ENCODE data around the gene CMBL.
"Not testable (repeated sequence)": the region's sequence is repeated elsewhere in the genome, so short reads cannot be mapped to it uniquely, and the experiment has no call there.

The CMBL gene

DNA sequence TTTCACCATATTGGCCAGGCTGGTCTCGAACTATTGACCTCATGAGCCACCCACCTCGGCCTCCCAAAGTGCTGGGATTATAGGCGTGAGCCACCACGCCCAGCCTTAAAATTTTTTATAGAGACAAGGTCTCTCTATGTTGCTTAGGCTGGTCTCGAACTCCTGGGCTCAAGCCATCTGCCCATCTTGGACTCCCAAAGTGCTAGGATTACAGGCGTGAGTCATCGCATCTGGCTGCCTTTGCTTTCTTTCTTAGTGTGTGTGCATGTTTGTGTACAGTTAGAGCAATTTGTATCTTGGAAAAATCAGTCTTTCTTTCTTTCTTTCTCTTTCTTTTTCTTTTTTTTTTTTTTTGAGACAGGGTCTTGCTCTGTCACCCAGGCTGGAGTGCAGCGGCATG is 22.3 kb downstream of the CMBL start:
- not testable (repeated sequence) for DNase-seq (ENCODE audit: low read depth)

DNA sequence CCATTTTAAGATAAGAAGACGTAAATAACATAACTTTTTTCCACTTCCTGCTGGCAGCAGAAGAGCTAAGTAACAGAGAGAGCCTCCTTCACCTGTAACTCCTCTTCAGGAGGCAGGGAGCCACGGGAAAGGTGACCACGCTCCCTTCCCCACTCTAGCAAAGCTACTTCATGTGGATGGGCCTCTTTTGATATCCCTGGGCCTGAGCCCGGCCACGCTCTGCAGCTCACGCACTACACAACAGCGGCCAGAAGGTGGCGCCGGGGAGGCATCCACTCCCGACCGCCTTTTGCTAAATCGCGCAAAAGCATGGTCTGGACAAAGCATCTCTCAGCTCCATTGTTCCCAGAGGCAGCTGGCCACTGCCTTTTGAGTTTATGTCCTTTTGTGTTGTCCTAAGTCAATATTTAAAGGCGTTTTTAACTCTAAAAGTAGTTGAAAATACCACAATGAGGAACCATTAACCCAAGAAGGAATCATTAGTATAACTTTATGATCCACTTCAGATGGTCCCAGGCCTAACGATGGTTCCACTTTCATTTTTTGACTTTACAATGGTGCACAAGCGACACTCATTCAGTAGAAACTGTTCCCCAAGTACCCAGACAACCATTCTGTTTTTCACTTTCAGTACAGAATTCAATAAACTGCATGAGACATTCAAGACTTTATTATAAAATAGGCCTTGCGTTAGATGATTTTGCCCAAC is 23.6 kb downstream of the CMBL start:
- DNase-seq (ENCODE audit: low read depth): peak; percentile 46

DNA sequence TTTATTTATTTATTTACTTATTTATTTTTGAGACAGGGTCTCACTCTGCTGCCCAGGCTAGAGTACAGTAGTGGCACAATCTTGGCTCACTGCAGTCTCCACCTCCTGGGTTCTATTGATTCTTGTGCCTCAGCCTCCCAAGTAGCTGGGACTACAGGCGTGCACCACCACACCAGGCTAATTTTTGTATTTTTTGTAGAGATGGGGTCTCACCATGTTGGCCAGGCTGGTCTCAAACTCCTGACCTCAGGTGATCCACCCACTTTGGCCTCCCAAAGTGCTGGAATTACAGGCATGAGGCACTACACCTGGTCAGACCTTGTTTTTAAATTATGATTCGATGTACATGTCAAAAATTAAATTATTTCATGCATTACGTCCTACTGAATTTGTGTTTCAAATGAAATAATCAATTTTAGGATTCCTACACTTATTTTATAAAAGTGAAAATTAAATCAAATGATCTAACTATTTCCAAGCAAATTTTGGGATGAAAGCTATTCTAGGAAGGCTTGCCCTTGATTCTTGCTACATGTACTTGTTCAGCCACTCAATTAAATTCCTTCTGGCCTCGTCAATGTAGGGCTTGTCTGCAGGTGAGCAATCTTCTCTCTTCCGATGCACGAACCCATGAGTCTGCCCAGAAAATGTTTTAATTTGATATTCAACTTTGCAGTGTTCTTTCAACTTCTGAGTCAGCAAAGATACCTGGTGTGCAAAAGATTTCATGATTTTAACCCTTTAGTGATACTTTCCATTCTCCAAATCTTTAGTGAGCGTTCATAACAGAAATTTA is 27.6 kb downstream of the CMBL start:
- no peak for DNase-seq (ENCODE audit: low read depth)

DNA sequence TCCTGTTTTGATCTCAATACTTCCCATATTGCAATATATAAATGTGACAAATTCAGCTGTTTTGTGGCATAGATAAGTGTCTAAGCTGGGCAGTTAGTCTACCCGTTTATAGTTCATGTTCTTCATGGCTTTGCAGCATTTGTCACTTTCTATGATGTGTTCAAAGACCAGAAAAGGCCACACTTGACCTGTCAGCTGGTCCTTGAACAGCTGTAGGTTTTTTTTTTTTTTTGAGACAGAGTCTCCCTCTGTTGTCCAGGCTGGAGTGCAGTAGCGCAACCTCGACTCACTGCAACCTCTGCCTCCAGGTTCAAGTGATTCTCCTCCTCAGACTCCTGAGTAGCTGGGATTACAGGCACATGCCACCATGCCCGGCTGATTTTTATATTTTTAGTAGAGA is 28.4 kb downstream of the CMBL start:
- DNase-seq (ENCODE audit: low read depth): no peak

DNA sequence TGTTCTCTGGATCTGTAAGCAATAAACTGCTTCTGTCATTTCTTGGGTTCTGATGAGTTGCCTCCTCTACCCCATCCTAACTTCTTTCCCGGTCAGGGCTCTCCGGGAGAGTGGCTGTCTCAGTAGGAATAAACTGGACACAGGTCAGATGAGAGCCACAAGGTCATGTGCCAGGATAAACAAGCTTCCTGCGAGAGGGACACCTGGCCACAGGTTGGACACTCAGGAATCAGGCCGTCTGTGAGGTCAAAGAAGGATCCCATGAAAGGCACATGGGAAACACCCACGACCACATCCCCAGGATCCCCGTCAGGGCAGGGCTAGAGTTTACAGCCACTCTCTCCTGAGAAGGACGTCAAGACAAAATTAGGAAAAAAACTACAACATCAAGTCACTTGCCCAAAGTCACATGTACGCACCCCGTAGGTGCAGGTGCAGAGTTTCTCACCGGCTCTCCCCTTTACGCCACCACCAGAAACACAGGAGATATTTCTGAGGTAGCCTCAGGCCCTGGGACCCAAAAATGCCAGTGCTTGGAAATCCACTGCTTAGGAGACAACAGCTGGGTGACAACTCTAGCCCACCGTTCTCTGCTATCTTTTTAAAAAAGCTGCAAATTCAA is 28.9 kb downstream of the CMBL start:
- no peak for DNase-seq (ENCODE audit: low read depth)

DNA sequence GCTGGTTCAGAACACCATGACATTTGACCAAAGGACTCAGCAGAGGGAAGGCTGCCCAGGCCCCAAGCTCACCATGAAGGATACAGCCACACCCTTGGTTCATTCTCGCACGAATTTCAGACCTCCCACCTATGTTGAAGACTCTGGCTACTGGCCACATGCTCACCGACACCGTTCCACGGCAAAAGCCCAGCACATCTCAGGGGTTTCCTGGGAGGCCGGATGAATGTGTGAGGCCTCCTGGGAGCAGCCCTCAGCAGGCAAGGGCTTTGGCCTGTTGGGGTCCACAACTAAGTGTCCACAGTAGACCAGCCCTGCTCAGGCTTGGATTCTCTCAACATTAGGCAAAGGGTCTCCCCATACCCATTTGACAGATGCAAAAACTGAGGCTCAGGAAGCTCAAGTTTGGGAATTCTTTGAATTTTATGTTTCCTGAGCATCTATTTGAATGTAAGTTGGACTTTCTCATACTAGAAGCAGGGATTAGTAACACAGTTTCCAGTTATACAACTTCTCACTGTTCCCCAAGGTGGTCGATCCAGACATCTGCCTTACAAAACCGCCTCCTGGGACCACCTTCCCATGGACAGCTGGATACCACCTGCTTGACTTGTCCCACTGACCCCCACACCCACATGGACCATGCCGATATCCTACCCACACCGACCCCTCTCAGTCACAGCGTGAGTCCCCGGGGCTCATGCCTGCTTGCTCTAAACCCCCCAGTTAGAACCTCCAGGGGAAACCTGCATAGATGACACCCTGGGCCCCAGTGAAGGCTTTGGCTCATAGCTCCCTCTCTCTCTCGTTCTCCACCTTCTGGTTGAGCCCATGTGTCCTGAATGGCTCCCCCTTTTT is 29.7 kb downstream of the CMBL start:
- no peak for DNase-seq (ENCODE audit: low read depth)

DNA sequence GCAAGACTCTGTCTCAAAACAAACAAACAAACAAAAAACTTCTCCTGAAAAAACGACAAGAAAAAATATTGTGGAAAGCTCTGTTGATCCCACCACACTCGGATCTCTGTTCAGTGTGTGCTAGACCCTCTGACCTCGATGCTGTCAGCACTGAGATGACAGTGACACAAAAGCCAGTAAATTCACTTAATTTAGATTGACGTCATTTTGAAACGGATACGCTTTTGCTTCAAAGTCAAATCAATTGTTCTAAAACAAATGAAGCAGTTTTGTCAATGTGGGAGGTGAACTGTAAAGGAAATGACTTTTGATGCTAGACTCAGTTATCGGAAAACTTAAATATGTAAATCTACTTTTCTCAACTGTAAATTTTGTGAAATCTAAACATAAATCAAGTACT is 31.0 kb downstream of the CMBL start:
- no peak for DNase-seq (ENCODE audit: low read depth)

DNA sequence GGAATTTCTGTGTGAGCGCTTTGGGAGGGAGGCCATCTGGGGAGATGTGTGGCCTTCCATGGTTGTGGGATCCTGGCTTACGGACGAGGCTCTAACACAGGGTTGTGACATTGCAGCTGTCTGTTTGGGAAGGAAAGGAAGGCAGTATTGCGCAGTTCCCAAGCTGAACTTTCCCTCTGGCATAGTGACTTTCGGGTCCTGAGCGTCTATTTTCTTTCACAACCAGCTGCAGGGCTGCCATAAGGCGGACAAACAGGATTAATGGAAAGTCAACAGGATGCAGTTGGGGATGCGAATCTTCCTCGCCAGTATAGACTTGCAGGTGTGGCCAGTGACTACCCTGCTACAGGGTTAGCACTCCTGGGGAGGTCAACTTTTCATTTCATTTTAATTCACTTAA is 31.7 kb downstream of the CMBL start:
- no peak for DNase-seq (ENCODE audit: low read depth)

DNA sequence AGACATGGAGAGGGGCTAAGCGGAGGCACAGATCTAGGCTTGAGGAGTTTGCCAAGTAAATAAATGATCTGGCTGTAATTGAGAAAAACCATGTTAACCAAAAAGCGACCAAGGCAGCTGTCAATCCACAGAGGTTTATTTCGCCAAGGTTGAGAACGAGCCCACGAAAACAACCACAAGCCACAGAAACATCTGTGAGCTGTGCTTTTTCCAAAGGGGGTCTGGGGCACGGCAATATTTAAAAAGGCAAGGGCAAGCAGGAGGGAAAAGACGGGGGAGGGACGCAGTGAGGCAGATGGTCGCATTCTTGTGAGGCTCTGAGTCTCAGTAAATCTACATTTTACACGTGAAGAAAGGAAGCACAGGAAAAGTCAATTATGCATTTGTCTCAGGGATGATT is 32.2 kb downstream of the CMBL start:
- DNase-seq (ENCODE audit: low read depth): no peak

DNA sequence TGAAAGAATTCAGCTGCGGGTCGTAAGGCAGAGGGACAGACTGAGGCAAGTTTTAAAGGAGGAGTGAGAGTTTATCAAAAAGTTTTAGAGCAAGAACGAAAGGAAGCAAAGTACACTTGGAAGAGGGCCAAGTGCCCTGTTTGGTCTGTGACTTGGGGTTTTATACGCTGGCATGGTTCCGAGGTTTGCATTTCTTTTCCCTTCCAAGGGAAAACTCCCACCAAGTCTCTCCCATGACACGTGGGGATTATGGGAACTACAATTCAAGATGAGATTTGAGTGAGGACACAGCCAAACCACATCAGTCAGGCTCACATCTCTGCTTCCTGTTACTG is 34.9 kb downstream of the CMBL start:
- not testable (repeated sequence) for DNase-seq (ENCODE audit: low read depth)

DNA sequence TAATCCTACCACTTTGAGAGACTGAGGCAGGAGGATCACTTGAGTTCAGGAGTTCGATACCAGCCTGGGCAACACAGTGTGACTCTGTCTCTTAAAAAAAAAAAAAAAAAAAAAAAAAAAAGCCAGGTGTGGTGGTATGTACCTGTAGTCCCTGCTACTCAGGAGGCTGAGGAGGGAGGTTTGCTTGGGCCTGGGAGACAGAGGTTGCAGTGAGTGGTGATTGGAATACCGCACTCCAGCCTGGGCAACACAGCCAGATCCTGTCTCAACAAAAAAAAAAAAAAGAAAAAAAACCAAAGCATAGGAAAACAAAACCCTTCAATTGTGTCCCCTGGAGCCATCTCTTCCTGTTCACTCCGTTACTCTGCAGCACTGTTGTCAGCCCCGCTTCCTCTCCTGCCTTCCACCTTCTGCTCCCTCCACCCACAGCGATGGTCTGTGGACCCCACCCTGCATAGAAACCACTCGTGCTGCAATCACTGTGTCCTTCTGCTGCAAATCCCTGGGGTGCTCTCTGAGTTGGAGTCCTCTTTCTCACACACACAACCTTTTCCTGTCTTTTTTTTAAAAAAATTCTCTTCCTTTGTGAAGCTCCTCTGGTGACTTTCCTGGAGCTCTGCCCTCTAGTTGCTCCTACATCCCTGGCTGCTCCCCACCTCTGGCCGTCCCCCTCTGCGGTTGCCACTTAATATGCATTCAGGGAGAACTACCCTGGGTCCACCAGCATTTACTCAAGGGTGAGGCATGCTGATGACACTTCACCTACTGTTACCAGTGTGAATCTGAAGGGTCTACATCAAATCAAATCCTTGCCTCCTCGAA is 35.4 kb downstream of the CMBL start:
- no peak for DNase-seq (ENCODE audit: low read depth)

DNA sequence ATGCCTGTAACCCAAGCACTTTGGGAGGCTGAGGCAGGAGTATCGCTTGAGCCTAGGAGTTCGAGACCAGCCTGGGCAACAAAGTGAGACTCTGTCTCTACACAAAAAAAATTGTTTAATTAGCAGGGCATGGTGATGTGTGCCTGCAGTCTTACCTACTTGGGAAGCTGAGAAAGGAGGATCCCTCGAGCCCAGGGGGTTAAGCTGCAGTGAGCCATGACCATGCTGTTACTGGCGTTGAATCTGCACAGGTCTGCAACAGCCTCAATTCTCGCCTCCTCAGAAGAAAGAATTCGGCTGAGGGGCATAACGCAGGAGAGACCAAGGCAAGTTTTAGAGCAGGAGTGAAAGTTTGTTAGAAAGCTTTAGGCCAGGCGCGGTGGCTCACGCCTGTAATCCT is 39.6 kb downstream of the CMBL start:
- no peak for DNase-seq (ENCODE audit: low read depth)

DNA sequence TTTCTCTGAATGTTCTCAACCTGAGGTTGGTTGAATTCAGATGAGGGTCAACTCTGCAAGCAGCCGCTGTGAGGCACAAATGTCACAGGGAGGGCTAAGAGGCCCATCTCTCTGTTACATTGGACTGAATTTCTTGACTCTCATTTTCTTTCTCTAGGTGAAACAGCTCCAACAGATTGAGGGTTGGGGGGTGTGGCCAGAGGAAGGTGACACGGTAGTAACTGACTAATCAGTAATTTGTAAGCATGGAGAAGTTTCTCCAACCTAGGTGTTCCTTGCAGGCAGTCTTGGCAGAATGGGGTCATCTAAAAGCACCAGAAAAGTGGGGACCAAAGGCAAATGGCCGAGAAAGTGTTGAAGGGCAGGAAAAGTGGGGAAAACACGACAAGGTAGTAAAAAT is 40.9 kb downstream of the CMBL start:
- no peak for DNase-seq (ENCODE audit: low read depth)

DNA sequence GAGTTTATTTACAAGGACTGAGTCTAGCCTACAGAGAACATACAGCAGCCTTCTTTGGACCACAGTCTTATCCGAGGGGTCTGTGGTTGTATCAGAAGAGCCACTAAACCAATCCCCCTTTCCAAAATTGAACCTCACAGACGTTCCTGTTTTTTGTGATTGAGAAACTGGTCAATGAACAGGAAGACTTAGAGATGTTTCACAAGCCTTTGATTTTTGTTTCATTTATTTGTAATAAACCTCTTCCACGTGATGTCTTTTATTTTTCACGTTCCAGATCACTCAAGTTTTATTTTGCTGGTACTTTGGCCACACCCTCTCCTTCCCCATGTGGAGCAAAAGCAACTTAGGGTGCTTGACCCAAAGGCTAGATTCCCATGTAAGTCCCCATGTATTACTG is 41.6 kb downstream of the CMBL start:
- no peak for DNase-seq (ENCODE audit: low read depth)

DNA sequence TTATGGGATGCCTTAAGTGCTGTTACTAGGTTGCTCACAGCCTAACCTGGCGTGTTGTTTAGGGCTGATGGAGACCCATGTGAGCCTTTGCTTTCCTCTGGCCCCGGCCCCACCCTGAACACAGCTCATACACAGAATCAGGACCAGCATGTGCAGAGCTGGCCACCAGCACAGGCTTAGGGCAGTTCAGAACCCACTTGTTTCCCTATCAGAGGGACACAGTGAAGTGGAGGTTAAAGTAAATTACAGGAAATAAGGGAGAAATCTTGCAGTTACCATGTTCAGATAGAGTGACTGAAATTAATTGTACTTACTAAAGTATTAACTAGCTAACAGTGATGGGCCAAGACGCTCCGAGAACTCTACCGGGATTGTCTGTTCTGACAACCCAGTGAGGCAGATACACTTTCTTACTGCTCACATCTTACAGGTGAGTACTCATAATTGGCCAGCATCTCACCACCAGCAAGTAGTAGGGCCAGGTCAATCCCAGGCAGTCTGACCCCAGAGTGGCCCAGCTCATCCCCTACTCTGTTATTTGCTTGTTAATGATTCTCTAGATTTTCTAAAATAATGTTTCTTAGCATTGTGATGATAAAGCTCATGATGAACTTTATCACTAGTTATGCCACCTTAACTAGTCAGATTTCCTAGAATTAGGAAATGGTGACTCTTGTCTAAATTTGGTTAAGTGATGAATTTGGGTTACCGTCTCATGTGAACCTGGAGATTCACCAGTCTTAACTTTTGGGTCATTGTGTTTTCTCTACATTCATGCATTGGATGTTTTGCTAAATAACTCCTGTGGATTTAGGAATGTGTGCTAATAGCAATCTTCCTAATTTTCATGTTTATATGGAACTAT is 42.2 kb downstream of the CMBL start:
- no peak for DNase-seq (ENCODE audit: low read depth)

DNA sequence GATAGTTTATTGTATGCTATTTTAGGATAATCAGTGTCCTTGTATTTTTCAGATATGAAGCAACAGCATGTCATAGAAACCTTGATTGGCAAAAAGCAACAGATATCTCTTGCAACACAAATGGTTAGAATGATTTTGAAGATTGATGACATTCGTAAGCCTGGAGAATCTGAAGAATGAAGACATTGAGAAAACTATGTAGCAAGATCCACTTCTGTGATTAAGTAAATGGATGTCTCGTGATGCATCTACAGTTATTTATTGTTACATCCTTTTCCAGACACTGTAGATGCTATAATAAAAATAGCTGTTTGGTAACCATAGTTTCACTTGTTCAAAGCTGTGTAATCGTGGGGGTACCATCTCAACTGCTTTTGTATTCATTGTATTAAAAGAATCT is 43.1 kb downstream of the CMBL start:
- DNase-seq (ENCODE audit: low read depth): no peak

DNA sequence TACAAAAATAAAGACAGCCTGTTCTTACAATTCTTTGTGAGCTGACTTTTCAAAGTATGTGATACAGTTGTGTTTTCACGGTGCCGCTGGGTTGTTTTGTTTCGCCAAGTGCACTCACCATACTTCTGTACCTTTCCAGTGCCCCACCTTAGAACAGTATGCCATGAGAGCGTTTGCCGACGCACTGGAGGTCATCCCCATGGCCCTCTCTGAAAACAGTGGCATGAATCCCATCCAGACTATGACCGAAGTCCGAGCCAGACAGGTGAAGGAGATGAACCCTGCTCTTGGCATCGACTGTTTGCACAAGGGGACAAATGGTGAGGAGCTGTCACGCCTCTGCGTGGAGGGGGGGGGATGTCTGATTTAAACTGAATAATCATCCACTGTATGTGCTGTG is 44.7 kb downstream of the CMBL start:
- DNase-seq (ENCODE audit: low read depth): no peak

DNA sequence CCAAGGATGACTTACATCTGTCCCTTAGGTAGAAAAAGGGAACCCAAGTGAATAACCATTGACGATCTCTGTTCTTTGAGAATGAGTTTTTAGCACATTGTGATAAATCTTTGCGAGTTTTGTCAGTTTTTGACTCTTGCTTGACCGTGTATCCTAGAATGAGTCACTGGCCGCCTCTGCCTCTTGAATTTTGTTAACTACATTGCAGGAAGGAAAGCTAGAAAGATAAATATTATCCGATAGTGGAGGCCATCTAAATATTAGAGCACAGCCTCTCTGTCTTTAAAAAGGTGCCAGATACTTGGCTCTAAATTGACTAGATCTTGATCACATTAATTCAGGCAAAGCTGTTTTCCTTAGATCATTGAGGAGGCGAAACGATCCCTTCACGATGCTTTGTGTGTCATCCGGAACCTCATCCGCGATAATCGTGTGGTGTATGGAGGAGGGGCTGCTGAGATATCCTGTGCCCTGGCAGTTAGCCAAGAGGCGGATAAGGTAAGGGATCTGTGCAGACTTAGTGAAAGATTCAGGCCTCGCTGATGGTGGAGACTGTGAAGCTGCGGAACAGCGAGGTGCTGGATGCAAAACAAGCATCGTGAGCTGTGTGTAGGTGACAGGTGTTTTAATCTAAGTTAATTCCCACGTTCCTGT is 45.5 kb downstream of the CMBL start:
- DNase-seq (ENCODE audit: low read depth): no peak

DNA sequence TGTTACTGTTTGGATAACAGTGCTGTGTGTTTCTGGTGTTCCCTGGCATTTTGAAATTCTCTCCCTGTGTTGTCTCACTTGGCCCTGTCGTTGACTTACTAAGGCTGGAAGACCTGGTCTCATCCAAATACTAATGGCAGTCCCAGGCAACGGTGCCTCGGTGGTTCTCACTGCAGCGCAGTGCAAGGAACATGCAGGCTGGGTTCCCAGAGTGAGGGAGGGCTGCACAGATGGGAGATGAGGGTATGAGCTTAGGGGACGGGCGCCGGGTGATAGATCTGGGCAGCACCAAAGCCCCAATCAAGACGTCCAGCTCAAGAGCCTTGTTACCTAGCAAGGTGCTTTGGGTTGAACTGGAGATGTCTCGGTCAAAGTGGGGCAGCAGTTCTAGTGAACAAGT is 46.6 kb downstream of the CMBL start:
- DNase-seq (ENCODE audit: low read depth): no peak

DNA sequence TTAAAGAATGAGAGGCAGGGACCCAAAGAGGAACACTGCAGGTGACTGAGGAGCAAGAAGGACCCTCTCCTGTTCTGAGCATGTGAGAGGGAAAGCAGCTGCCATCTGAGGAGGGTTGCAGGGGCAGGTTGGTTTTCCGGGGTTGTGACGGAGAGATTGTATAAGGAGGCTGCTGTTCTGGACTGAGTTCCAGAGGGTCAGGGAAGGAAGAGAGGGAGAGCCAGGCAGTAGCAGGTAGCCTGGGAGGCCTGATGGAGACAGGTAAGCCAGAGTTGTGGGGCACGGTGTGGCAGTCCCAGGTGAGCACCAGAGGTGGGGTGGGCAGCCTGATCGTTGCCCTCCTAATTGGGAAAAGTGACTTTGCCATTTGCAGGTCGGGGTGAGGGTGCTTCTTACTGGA is 47.8 kb downstream of the CMBL start:
- DNase-seq (ENCODE audit: low read depth): no peak
